Stimulated activated memory B cell treated with anti-CD40 and anti-IgM and Interleukin-4, amounts not matched to agents 10 μg/mL and 1 μg/mL and 100 μg/mL, for 72 hours (primary cell): ENCODE measurements around the gene LRCH2.

Source experiments
- ATAC-seq: fragments of 150-1000 bp; cut with Tn5 transposase; 2 replicates; pipeline ENCODE4 v1.10.0; 2021
- H3K27ac Mint-ChIP-seq: one replicate; pipeline ENCODE4 v1.8.0; 2022; ENCODE audit warnings: mild to moderate bottlenecking, mixed read lengths
- H3K27me3 Mint-ChIP-seq: one replicate; pipeline ENCODE4 v1.8.0; 2022; ENCODE audit warnings: mixed read lengths
- H3K36me3 Mint-ChIP-seq: one replicate; pipeline ENCODE4 v1.8.0; 2022; ENCODE audit warnings: mixed read lengths
- H3K4me1 Mint-ChIP-seq: one replicate; pipeline ENCODE4 v1.8.0; 2022; ENCODE audit warnings: mixed read lengths
- H3K4me3 Mint-ChIP-seq: one replicate; pipeline ENCODE4 v1.8.0; 2022; ENCODE audit warnings: mild to moderate bottlenecking, moderate library complexity, mixed read lengths
- H3K9me3 Mint-ChIP-seq: one replicate; pipeline ENCODE4 v1.8.0; 2022; ENCODE audit warnings: mixed read lengths

The LRCH2 gene, protein sequence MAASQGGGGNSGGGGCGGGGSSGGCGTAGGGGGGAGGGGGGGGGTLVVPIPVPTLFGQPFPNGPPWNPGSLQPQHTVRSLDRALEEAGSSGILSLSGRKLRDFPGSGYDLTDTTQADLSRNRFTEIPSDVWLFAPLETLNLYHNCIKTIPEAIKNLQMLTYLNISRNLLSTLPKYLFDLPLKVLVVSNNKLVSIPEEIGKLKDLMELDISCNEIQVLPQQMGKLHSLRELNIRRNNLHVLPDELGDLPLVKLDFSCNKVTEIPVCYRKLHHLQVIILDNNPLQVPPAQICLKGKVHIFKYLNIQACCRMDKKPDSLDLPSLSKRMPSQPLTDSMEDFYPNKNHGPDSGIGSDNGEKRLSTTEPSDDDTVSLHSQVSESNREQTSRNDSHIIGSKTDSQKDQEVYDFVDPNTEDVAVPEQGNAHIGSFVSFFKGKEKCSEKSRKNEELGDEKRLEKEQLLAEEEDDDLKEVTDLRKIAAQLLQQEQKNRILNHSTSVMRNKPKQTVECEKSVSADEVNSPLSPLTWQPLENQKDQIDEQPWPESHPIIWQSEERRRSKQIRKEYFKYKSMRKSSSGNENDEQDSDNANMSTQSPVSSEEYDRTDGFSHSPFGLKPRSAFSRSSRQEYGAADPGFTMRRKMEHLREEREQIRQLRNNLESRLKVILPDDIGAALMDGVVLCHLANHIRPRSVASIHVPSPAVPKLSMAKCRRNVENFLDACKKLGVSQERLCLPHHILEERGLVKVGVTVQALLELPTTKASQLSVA

DNA sequence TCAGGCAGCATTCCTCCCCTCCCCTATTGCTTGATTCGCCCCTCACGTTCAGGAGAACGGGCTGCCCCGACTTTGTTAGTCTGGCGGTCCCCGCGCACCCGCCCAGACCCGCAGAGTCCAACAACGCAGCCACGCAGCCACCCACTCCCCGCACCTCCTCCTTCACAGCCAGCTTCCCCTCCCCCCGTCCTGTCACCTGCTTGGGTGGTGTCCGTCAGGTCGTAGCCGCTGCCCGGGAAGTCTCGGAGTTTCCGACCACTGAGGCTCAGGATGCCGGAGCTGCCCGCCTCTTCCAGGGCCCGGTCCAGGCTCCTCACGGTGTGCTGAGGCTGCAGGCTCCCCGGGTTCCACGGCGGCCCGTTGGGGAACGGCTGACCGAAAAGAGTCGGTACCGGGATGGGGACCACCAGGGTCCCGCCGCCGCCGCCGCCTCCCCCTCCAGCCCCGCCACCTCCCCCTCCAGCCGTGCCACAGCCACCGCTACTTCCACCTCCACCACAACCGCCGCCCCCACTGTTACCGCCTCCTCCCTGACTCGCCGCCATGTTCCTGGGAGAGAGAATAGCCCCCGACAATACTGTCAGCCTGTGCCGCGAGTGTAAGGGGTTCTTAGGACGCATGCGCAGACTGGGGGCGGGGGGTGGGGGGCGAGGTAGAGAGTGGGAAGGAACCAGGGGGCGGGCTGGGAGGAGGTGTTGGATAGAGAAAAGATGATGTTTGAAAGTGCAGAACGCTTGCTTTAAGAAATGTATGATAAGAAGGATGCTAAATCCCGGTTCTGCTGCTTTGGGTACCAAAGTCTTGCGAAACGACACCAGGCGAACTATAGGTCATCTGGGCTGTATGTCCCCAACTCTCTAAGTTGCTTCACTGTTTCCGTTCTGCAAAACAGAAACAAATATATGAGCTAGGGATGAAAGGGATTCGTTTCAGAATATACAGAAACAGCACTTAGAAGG, at the start of gene LRCH2:
TSS of gene LRCH2 (minus strand) at position 600 of the 959 bp plus-strand sequence. CDS start at position 545, 55 bp downstream.
- H3K36me3 Mint-ChIP-seq: no peaks in the 10 kb centered on the region
- no peak for ATAC-seq
- H3K9me3 Mint-ChIP-seq: no peaks in the 10 kb centered on the region
- H3K4me1 Mint-ChIP-seq: no peaks in the 10 kb centered on the region
- no peak within 1 kb of the TSS for H3K27ac Mint-ChIP-seq
- no peaks in the 10 kb centered on the region for H3K27me3 Mint-ChIP-seq
- no peak within 1 kb of the TSS for H3K4me3 Mint-ChIP-seq

DNA sequence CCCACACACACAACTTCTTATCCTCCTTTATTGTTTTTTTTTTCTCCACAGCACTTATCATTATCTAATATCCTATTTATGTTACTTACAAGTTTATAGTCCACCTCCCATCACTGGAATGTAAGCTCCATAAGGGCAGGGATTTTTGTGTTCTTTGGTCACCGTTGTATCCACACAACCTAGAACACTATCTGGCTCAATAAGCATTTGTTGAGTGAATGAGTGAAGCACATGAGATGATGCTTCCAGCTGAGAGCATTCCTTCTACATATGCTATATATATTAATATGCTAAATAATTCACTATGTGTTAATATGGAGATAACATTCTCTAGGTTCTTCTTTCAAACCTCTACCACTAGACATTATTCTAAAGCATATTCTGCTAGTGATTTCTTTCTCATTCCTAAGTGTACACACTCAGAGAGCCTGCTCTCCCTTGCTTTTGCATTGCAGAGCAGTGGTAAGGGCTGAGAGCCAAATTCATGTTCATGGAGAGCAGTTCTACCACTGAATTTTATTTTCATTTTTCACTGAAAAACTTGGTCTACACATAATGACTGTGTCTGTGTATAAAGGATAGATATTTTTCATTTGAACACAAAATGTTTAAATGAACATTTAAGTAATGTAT, 35.3 kb upstream of the LRCH2 start:
- H3K27me3 Mint-ChIP-seq: no peaks in the 10 kb centered on the region
- ATAC-seq: no peak
- no peak overlapping the region for H3K4me3 Mint-ChIP-seq
- H3K27ac Mint-ChIP-seq: no peak overlapping the region
- no peaks in the 10 kb centered on the region for H3K4me1 Mint-ChIP-seq
- no peaks in the 10 kb centered on the region for H3K36me3 Mint-ChIP-seq
- H3K9me3 Mint-ChIP-seq: no peaks in the 10 kb centered on the region

DNA sequence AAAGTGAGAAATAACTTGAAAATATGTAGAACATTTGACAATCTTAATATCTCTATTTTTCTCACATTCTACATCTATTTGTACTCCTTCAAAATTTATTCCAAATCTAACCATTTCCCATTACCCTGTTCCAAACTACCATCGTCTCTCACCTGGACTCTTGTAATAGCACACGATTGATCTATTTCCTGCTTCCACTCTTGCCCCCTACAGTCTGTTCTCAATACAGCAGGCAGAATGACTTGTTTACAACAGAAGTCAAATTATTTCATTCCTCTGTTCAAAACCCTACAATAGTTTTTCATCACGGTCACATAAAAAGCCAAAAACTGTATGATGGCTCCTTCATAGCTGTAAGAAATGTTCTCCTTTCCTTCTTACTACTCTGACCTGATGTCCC, 34.5 kb upstream of the LRCH2 start:
- H3K9me3 Mint-ChIP-seq: no peaks in the 10 kb centered on the region

DNA sequence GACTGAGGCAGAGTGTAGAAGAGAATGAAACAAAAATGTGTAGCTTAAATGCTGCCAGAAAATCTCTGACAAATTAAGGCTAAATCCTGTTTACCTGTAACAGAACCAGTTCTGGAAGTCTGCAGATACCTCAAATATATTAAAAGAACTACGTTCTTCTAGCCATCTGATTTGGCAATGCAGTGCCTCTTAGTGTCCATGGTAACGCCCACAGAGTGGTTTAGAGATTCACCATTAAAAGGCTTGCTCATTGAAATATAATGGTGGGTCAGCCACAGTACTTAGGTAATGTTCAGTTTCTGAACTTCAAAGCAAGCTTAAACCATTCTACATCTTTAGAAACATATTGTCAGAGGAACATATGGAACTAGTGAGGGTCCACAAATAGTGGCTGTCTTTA, 32.4 kb upstream of the LRCH2 start:
- Mint-ChIP-seq H3K36me3 (no peaks in the 10 kb centered on the region), H3K27ac (no peak overlapping the region), H3K27me3 (no peaks in the 10 kb centered on the region), H3K9me3 (no peaks in the 10 kb centered on the region), H3K4me1 (no peaks in the 10 kb centered on the region), H3K4me3 (no peak overlapping the region)
- ATAC-seq: no peak

More for the DNA sequence above, 34.5 kb upstream of the LRCH2 start:
- Mint-ChIP-seq H3K27me3 (no peaks in the 10 kb centered on the region), H3K27ac (no peak overlapping the region), H3K4me3 (no peak overlapping the region), H3K36me3 (no peaks in the 10 kb centered on the region), H3K4me1 (no peaks in the 10 kb centered on the region)
- ATAC-seq: no peak

DNA sequence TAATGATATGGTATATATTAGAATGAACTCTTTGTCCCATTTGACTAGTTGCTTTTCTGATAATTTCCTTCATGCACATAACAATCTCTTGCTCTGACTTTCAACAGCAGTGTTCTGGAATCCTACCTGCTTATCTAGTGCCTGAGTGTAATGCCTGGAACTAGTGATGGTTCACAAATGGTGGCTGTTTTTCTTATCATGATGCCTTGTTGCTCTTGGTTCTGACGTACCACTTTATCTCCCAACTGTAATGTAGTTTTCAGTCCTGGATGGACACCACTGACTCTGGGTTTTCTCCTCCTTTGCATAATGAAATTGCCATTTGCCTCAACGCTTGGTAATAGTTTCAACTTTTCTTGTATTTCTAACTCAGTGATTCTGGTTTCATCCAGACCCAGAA, 30.1 kb upstream of the LRCH2 start:
- Mint-ChIP-seq H3K4me1 (no peaks in the 10 kb centered on the region), H3K4me3 (no peak overlapping the region), H3K9me3 (no peaks in the 10 kb centered on the region), H3K36me3 (no peaks in the 10 kb centered on the region), H3K27me3 (no peaks in the 10 kb centered on the region), H3K27ac (no peak overlapping the region)
- no peak for ATAC-seq

DNA sequence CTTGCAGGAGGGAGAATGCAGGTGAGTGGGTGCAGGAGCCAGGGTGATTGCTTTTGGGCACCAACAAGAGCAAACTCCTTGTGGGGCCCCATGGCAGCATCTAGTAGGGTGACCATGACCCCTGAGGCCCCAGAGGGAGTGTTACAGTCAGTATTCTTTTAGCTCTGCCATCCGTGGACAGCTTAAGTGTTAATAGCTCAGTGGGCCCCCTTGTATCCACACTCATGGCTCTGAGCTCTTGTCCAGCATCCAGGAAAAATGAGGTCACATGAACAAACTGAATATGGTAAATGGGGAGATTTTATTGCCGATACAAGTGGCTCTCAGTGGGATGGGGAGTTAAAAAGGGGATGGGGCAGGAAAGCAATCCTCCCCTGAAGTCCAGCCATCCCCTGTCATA, 27.3 kb upstream of the LRCH2 start:
- Mint-ChIP-seq H3K4me3 (no peak overlapping the region), H3K4me1 (no peaks in the 10 kb centered on the region), H3K27ac (no peak overlapping the region), H3K9me3 (peaks cover 3% of the 10 kb centered on the region), H3K27me3 (no peaks in the 10 kb centered on the region), H3K36me3 (no peaks in the 10 kb centered on the region)
- no peak for ATAC-seq

DNA sequence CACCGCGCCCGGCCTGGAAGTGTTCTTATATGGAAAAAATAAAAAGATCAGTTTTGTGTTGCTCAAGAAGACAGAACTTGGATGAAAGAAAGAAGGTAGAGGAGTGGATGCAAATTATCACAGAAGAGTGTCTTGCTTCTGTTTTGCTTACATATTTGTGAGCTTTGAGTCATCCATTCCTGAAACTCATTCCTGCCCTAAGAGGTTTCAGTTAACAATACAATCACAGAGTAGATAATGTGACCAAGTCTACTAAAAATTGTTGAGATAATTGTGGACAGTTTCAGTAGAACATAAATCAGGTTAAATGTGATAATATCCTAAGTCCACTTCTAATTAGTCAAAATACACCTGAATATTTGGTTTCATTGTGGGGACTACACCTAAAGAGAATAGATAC, 26.4 kb upstream of the LRCH2 start:
- Mint-ChIP-seq H3K27me3 (no peaks in the 10 kb centered on the region), H3K27ac (no peak overlapping the region), H3K36me3 (no peaks in the 10 kb centered on the region), H3K4me3 (no peak overlapping the region), H3K4me1 (no peaks in the 10 kb centered on the region), H3K9me3 (peaks cover 3% of the 10 kb centered on the region)
- no peak for ATAC-seq

DNA sequence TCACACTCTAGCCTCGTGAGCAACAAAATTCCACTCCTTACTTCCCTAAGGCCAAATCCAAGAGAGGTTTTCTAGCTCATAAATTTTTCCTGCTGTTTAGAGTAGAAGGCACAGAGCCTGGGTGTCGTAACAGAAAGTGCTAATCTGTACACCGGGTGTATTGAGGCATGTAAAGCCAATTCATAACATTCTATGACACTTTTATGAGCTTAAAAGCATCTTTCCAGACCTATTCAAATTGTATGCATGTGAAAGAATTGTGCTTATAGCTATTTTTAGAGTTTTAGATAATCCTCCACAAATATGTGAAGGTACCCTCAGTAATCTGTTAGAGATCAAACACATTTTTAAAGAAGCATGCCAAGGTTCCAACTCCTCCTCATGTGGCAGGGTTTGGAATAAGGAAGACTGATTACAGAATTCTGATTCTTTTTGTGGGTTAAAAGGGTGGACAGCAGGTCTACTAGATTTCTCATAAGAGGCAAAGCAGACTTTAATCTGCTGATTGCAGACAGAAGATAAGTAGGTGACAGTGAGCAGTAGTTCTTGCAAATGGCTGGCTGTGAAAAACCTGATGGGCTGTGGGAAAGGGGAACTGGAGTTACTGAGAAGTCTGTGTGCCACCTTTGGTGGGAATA, 25.5 kb upstream of the LRCH2 start:
- Mint-ChIP-seq H3K36me3 (no peaks in the 10 kb centered on the region), H3K4me1 (no peaks in the 10 kb centered on the region), H3K9me3 (peaks cover 3% of the 10 kb centered on the region), H3K27ac (no peak overlapping the region), H3K4me3 (no peak overlapping the region), H3K27me3 (no peaks in the 10 kb centered on the region)
- ATAC-seq: no peak

DNA sequence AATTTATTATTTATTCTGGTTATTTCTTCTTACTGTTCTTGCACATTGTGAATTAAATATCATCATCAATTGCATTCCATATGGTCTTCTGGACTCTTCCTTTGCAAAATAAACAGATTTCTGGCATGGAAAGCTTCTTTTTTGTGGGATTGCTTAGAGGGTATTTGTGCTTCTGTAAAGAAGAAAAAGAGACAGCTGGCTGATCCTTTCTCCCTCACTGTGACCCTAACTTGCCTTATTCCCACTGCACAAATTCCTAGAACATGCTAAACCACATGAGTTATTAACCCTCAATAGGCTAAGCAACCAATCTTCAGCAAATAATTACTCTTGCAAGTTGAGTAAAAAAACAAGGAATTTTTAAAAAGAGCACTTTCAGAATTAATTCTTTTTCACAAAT, 23.8 kb upstream of the LRCH2 start:
- Mint-ChIP-seq H3K36me3 (no peaks in the 10 kb centered on the region), H3K27me3 (no peaks in the 10 kb centered on the region), H3K4me3 (no peak overlapping the region), H3K9me3 (peaks cover 3% of the 10 kb centered on the region), H3K4me1 (no peaks in the 10 kb centered on the region), H3K27ac (no peak overlapping the region)
- ATAC-seq: no peak

DNA sequence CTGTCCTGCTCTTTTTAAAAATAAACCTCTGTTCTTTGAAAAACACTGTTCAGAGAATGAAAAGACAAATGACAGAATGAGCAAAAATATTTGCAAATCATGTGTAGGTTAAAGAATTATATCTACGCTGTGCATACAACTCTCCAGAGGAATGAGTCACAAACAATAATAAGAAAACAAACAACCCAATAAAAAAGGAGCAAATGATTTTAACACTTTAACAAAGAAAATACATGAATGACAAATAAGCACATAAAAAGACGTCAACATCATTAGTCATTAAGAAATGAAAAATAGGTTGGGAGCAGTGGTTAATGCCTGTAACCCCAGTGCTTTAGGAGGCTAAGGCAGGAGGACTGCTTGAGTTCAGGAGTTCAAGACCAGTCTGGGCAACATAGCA, 21.1 kb upstream of the LRCH2 start:
- peaks cover 3% of the 10 kb centered on the region for H3K9me3 Mint-ChIP-seq
- H3K4me3 Mint-ChIP-seq: no peak overlapping the region
- ATAC-seq: no peak
- H3K27me3 Mint-ChIP-seq: no peaks in the 10 kb centered on the region
- H3K36me3 Mint-ChIP-seq: no peaks in the 10 kb centered on the region
- H3K27ac Mint-ChIP-seq: no peak overlapping the region
- no peaks in the 10 kb centered on the region for H3K4me1 Mint-ChIP-seq

DNA sequence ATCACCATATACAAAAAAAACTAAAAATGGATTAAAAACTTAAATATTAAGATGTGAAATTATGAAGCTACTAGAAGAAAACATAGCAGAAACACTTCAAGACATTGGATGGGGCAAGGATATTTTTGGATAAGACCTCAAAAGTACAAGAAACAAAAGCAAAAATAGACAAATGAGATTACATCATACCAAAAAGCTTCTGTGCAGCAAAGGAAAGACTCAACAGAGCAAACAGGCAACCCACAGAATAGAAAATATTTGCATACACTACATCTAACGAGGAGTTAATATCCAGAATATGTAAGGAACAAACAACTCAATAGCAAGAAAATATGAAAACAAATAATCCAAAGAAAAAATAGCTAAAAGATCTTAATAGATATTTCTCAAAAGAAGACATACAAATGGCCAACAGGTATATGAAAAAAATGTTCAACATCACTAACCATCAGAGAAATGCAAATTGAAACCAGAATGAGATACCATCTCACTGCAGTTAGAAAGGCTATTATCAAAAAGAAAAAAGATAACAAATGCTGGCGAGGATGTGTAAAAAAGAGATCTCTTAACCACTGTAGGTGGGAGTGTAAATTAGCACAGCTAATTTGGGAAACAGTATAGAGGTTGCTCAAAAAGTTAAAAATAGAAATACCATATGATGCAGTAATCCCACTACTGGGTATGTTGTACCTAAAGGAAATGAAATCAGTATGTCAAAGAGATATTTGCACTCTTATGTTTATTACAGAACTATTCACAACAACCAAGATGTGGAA, 17.8 kb upstream of the LRCH2 start:
- H3K27ac Mint-ChIP-seq: no peak overlapping the region

DNA sequence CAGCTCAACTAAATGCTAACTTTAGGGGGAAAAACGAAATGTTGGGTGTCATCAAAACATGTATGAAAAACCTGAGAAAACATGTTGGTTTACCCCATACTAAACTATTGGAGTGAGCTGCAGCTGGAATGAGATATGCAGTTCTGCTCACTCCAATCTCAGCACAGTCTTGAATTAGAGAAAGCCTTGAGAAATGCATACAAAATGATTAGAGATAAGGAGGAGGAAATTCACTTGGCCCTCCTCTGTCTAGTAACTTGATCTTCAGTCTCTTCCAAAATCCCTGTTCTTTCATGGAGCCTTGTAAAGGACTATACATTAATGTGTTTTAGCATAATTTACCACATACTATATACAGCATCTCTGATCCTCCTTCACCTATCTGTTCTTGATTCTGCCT, 3.2 kb upstream of the LRCH2 start:
- no peaks in the 10 kb centered on the region for H3K36me3 Mint-ChIP-seq
- H3K9me3 Mint-ChIP-seq: no peaks in the 10 kb centered on the region
- H3K4me1 Mint-ChIP-seq: no peaks in the 10 kb centered on the region
- ATAC-seq: no peak
- no peak overlapping the region for H3K27ac Mint-ChIP-seq
- H3K4me3 Mint-ChIP-seq: no peak overlapping the region
- H3K27me3 Mint-ChIP-seq: no peaks in the 10 kb centered on the region

More for the DNA sequence above, 17.8 kb upstream of the LRCH2 start:
- Mint-ChIP-seq H3K4me1 (no peaks in the 10 kb centered on the region), H3K36me3 (no peaks in the 10 kb centered on the region), H3K27me3 (no peaks in the 10 kb centered on the region), H3K9me3 (peaks cover under 1% of the 10 kb centered on the region), H3K4me3 (no peak overlapping the region)
- no peak for ATAC-seq

DNA sequence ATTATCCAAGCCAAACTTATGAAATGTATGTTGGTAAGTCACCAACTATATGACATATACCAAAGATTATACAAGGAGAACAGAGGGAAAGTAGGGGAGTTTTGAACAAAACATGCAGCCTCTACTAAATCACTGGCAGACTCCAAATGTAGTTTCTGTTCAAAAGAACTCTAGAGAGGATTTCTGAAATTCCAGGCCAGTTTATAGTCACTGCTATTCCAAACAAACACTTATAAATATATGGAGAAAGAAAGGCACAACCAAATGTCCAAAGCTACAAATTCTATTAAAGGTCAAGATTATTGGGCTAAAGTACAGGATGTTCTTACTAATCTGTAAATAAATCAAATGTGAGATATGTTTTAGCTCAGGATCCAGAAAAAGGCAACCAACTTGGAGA, 2.7 kb upstream of the LRCH2 start:
- H3K9me3 Mint-ChIP-seq: no peaks in the 10 kb centered on the region
- no peaks in the 10 kb centered on the region for H3K27me3 Mint-ChIP-seq
- ATAC-seq: no peak
- H3K4me3 Mint-ChIP-seq: no peak overlapping the region
- no peaks in the 10 kb centered on the region for H3K36me3 Mint-ChIP-seq
- H3K4me1 Mint-ChIP-seq: no peaks in the 10 kb centered on the region
- no peak overlapping the region for H3K27ac Mint-ChIP-seq

DNA sequence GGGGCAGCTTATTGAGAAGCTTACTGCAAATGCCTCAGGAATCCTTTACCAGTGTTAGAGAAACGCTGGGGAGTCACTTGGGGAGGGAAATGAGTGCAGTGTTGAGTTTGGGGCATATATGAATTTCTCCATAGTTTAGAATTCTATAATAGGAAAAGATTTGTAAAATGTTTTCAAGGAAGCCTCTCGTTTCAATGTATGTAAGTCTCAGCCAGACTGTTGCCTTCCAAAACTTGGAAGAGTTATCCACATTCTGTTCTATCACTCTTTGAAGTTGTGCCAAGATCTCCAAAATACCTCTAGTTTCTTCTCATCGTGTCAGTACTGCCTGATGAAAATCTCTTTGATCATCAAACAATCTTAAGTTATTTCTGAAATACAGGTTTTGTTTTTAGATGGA, 565 bp upstream of the LRCH2 start:
- Mint-ChIP-seq H3K9me3 (no peaks in the 10 kb centered on the region), H3K36me3 (no peaks in the 10 kb centered on the region), H3K4me3 (no peak overlapping the region), H3K27me3 (no peaks in the 10 kb centered on the region), H3K27ac (no peak overlapping the region), H3K4me1 (no peaks in the 10 kb centered on the region)
- ATAC-seq: no peak
